Breast epithelium (tissue), 3 donors: ENCODE data around the gene PRPF31.

Experiments
- CTCF ChIP-seq, 3 donors: fragments of 450-650 bp; IDR thresholded peaks; one replicate each; pipeline ENCODE4 v1.5.1; 2016 to 2017; ENCODE audit warnings: antibody characterized with exemption in 3 of 3, mild to moderate bottlenecking in 3 of 3, moderate library complexity in 3 of 3
- POLR2A ChIP-seq: fragments of 450-650 bp; IDR thresholded peaks from one replicate; pipeline ENCODE4 v1.6.1; 2016; ENCODE audit warnings: antibody characterized with exemption, mild to moderate bottlenecking, moderate library complexity

GRCh38 chr19:54077334-54077733 lies 38.2 kb upstream of the PRPF31 start:
- TF ChIP-seq CTCF (IDR thresholded peaks at IDR 0.05) (no peak), POLR2A (no peak)
